ENCODE data around the gene CDC42BPG.

Gene CDC42BPG

DNA sequence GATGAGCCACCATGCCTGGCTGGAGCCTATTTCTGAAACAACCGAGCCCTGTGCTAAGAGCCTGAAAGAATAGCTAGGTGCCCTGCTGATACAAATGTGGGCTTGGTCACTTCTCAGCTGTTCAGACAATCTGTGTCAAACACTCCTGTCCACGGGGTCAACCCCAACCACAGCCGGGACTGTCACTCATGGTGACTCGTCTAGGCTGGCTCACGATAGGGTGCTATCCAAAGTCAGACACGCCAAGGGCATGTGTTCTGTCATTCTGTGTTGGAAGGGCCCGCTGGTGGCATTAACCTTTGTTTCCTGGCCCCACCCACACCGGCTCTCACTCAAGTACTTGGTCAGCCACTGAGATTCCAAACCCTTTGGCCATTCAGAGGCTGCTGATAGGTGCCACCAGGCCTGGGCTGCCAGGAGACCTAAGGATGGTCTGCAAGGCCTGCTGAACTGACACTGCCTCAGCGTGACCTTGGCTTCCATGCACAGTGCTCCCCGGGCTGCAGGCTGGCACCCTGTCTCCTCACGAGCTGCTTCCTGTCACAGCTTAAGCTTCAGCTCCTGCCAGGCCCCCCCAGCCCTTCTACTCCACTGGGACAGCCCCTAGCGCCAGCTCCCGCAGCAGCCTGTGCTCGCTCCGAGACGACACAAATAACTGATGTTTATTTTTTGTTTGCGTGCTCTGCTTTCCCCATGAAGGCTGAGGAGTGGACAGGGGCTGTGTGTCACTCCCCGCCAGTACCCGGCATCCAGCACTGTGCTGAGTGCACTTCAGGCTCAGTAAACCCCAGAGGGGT lies 14.2 kb upstream of the CDC42BPG start:
- in situ Hi-C loops (cut with HindIII; ENCODE audit: low sequenced_read_pairs), result no loop called here
- DNase-seq (ENCODE audit: low read depth, low spot score), result no peak
- TF ChIP-seq, protein P1, sequence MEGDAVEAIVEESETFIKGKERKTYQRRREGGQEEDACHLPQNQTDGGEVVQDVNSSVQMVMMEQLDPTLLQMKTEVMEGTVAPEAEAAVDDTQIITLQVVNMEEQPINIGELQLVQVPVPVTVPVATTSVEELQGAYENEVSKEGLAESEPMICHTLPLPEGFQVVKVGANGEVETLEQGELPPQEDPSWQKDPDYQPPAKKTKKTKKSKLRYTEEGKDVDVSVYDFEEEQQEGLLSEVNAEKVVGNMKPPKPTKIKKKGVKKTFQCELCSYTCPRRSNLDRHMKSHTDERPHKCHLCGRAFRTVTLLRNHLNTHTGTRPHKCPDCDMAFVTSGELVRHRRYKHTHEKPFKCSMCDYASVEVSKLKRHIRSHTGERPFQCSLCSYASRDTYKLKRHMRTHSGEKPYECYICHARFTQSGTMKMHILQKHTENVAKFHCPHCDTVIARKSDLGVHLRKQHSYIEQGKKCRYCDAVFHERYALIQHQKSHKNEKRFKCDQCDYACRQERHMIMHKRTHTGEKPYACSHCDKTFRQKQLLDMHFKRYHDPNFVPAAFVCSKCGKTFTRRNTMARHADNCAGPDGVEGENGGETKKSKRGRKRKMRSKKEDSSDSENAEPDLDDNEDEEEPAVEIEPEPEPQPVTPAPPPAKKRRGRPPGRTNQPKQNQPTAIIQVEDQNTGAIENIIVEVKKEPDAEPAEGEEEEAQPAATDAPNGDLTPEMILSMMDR (IDR thresholded peaks at IDR 0.05; ENCODE audit: low read depth, low read length), result no peak
- H3K4me3 ChIP-seq (ENCODE audit: low read depth, low read length), result no peak overlapping the region

DNA sequence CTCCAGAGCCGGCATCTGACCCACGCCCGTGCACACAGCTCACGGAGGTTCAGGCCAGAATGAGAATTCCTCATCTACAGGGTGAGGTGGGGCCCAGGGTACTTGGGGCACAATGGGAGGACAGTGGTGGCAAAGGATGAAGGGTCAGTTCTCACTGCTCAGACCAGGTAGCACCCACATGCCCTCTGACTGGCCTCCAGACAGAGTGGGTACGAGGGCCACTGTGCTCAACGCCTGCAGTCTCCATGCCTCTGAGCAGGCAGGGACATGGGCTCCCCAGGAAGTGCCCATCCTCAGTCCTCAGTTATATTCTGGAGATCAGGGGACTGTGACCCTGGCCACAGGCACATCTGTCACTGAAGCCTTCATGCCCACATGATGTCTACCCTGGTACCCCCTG lies 13.0 kb upstream of the CDC42BPG start:
- in situ Hi-C loops (cut with HindIII; ENCODE audit: low sequenced_read_pairs), result no loop called here
- no peak for DNase-seq (ENCODE audit: low read depth, low spot score)
- no peak overlapping the region for H3K4me3 ChIP-seq (ENCODE audit: low read depth, low read length)
- TF ChIP-seq, protein P1 (IDR thresholded peaks at IDR 0.05; ENCODE audit: low read depth, low read length), result no peak

DNA sequence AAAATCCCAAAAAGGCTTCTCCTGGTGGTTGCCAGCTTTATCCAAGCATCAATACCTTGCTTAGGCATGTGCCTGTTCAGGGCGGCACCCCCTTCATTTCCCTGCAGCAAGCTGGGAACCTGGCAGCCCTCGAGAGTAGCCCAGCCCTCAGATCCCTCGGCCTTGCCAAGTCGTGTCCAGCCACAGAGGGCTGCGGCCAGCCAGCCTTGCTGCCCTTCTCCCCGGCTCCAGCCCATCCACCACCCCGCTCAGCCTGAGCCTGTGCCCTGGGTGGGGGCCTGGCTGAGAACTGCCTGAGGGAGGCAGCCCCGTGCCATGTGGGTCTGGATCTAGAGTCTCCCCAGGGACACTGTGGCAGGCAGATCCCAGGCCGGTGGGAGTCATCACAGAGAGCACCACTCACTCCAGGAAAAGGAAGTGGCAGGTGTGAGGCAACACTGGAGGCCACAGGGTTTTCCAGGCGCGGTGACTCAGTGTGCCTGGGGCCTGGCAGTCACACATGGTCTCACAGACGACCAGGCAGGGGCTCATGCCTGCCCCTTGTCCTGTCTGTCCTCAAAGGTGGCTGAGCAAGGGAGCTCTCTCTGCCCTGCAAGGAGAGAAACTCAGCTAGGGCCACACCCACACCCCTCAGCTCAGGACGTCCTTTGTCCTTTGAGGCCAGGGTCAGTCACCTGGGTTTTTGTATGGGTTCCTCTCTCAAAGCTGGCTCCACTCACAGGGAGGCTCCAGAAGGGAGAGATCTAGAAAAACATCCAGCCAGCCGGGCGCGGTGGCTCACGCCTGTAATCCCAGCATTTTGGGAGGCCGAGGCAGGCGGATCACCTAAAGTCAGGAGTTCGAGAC lies 12.2 kb upstream of the CDC42BPG start:
- TF ChIP-seq, protein P1 (IDR thresholded peaks at IDR 0.05; ENCODE audit: low read depth, low read length), result no peak
- no peak overlapping the region for H3K4me3 ChIP-seq (ENCODE audit: low read depth, low read length)
- peak; percentile 62 for DNase-seq (ENCODE audit: low read depth, low spot score)
- in situ Hi-C loops (cut with HindIII; ENCODE audit: low sequenced_read_pairs), result no loop called here

DNA sequence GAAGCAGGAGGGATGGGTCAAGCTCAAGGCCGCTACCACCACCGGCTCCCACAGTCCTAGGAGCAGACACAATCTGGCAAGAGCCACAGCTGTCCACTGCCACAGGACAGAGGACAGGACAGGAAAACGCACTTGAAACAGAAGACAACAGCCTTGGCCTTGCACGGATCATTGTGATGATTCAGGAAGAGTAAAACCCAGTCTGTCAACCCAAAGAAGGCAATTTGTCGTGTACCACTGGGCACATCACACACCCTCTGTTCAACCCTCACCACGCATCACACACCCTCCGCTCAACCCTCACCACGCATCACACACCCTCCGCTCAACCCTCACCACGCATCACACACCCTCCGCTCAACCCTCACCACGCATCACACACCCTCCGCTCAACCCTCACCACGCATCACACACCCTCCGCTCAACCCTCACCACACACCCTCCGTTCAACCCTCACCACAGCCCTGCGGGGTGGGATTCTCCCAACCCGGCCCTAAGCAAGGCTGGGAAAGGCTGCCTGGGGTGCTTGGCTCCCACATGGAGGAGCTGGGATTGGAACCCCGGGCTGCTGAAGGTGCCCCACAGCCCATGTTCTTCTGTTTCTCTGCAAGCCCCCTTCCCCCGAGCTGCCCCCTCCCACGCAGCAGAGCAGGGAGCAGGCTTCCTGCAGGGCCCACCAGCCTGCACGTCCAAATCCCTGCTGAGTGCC lies 11.3 kb upstream of the CDC42BPG start:
- TF ChIP-seq, protein P1 (IDR thresholded peaks at IDR 0.05; ENCODE audit: low read depth, low read length), result no peak
- H3K4me3 ChIP-seq (ENCODE audit: low read depth, low read length), result no peak overlapping the region
- no peak for DNase-seq (ENCODE audit: low read depth, low spot score)
- in situ Hi-C loops (cut with HindIII; ENCODE audit: low sequenced_read_pairs), result no loop called here

DNA sequence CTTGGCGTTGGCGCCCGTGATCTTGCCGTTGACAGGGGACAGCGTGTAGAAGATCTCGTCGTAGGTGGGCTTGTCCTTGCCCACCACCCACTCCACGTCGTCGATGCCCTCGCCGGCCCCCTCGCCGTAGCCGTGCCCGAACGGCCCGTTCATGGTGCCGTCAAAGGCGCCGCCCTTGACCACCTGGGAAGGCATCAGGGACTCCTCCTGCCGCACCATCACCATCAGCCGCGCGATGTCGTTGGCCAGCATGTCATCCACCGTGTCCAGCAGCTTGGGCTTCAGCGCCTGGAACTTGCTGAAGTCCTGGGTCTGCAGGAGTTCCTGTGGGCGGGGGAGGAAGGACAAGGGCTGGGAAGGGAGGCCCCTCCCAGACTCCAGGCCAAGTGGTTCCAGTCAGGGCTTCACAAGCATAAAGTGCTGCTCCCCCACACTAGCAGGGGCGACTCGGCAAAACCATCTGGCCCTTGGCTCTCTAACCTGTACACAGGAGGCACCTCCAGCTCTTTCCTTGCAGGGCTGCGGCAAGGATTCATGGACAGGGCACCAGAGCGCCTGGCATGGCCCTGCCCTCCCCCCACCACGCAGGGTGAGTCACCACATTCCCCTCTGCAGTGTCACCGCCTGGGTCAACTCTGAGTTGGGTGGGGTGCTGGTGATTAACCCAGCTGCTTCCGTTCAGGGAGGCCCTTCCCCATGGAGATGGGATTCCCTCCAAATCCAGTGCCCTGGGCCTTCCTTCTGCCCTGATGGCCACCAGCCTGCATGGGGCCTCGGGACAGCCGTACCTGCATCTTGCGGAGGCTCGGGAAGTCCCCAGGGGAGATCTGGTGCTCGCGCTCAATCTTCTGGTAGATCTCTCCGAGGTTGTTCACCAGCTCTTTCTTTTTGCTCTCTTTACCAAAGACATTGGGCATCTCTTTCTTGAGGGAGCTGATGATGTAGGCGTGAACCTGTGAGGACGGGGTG lies 10.4 kb upstream of the CDC42BPG start:
- DNase-seq (ENCODE audit: low read depth, low spot score), result peak; percentile 89
- H3K4me3 ChIP-seq (ENCODE audit: low read depth, low read length), result no peak overlapping the region
- in situ Hi-C loops (cut with HindIII; ENCODE audit: low sequenced_read_pairs), result no loop called here
- TF ChIP-seq, protein P1 (IDR thresholded peaks at IDR 0.05; ENCODE audit: low read depth, low read length), result no peak
